Measurements from ENCODE around the gene ABTB2. TPM values are rescaled to one million over a fixed set of nuclear protein-coding genes. Genes with fewer than 3 reads are reported as not detected.

The ABTB2 gene
- total RNA-seq, 2 donors from 2014 or later: 5.8 to 11.1 TPM

DNA sequence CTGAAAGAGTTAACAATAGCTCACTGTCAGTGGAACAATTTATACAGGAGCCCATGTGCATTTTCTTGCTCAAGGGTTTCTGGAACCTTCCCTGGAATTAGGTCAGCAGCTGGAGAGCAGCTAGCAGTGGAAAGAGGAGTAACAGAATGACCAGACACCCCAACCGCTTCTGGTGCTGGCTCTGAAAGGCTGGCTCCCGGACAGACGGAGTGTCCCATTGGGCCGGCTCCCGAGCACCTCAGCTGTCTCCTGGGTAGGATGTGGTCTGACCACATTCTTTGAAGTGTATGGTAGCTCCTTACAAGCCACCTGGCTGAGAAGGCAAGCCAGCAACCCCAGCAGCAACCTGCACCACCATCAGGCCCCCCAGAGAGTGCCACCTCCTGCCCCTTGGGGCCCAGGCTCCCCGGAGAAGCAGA lies 44.7 kb downstream of the ABTB2 start:
- intact Hi-C loops (cut with DNase I): no loop called here
- Histone ChIP-seq H3K4me1 (no peaks in the 10 kb centered on the region), H3K4me3 (no peak overlapping the region), H3K9ac (ENCODE audit: low read depth in 2 of 2, low read length in 2 of 2) (no peak overlapping the region), H3K9me3 (no peaks in the 10 kb centered on the region), H3K27me3 (no peaks in the 10 kb centered on the region), H3K27ac (no peak overlapping the region), H3K36me3 (no peaks in the 10 kb centered on the region)
- TF ChIP-seq, protein P1, sequence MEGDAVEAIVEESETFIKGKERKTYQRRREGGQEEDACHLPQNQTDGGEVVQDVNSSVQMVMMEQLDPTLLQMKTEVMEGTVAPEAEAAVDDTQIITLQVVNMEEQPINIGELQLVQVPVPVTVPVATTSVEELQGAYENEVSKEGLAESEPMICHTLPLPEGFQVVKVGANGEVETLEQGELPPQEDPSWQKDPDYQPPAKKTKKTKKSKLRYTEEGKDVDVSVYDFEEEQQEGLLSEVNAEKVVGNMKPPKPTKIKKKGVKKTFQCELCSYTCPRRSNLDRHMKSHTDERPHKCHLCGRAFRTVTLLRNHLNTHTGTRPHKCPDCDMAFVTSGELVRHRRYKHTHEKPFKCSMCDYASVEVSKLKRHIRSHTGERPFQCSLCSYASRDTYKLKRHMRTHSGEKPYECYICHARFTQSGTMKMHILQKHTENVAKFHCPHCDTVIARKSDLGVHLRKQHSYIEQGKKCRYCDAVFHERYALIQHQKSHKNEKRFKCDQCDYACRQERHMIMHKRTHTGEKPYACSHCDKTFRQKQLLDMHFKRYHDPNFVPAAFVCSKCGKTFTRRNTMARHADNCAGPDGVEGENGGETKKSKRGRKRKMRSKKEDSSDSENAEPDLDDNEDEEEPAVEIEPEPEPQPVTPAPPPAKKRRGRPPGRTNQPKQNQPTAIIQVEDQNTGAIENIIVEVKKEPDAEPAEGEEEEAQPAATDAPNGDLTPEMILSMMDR (IDR thresholded peaks at IDR 0.05): no peak
- no peak for DNase-seq

DNA sequence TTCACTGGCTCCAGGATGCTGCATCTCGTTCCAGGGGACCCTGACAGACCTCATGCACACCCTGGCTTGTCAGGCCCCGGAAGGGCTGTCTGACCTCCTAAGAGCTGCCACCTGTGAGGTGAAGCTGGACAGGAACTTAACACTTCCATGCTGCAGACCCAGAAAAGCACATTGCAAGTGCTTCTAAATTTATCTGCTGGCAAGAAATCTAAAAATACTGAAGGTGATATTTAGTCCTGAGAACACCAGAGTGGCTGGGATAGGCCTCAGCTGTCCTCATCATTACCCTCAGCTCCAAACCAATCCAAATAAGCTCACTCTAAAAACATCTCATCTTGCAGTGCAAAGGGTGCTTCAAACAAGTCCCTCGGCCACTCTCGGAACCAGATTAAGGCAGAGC lies 46.7 kb downstream of the ABTB2 start:
- Histone ChIP-seq H3K4me3 (no peak overlapping the region), H3K4me1 (no peaks in the 10 kb centered on the region), H3K9me3 (no peaks in the 10 kb centered on the region), H3K9ac (ENCODE audit: low read depth in 2 of 2, low read length in 2 of 2) (no peak overlapping the region), H3K36me3 (no peaks in the 10 kb centered on the region), H3K27ac (no peak overlapping the region), H3K27me3 (no peaks in the 10 kb centered on the region)
- TF ChIP-seq, protein P1 (IDR thresholded peaks at IDR 0.05): no peak
- intact Hi-C loops (cut with DNase I): no loop called here
- no peak for DNase-seq

DNA sequence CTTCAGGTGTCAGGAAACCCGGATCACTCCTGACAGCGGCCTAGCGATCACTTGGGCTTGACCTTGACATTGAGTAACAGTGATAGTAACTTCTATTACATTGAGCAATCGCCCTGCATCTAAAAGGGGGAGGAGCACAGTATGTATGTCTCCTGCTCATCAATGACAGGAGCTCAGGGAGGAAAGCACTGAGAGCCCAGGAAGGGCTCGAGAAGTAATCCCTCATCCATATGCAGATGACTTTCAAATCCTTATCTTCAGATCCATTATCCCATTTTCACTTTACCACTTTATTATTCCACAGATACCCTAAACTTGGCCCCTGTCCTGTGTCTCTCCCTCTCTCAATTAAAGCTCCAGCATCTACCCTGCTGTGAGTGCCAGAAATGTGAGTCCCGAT lies 47.8 kb downstream of the ABTB2 start:
- Histone ChIP-seq H3K9ac (ENCODE audit: low read depth in 2 of 2, low read length in 2 of 2) (no peak overlapping the region), H3K27ac (no peak overlapping the region), H3K27me3 (no peaks in the 10 kb centered on the region), H3K36me3 (no peaks in the 10 kb centered on the region), H3K4me1 (no peaks in the 10 kb centered on the region), H3K9me3 (no peaks in the 10 kb centered on the region), H3K4me3 (no peak overlapping the region)
- intact Hi-C loops (cut with DNase I): no loop called here
- TF ChIP-seq, protein P1 (IDR thresholded peaks at IDR 0.05): no peak
- DNase-seq: no peak

DNA sequence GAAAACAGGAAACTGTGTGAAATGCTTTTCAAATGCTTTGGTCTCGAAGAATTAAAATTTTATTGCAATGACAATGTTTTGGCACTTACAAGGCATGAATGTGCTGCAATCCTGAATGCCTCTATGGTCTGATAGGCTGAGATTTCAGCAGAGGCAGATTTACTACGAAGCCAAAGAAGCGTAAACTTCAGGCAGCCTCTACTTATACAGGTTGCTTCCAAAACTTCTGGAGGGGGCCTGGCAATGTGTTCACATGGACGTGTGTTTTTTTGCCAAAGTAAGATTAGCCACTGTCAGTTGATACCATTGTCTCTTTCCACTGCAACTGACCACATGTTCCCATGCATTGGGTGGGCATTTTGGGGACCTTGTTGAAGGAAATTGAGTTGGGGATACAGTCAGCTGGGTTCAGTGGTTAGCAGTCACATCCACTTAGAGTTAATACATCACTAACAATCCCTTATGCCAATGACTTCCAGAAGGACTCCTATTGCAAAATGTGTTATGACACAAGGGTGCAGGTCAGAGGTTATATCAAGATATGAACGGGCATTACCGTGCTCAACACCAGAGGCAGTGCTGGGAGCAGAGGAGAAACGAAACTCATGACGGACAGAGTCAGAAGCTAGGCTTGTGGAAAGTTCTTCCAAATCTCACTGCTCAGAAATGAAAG lies 48.8 kb downstream of the ABTB2 start:
- Histone ChIP-seq H3K27ac (no peak overlapping the region), H3K9ac (ENCODE audit: low read depth in 2 of 2, low read length in 2 of 2) (no peak overlapping the region), H3K27me3 (no peaks in the 10 kb centered on the region), H3K36me3 (no peaks in the 10 kb centered on the region), H3K9me3 (no peaks in the 10 kb centered on the region), H3K4me1 (no peaks in the 10 kb centered on the region), H3K4me3 (no peak overlapping the region)
- TF ChIP-seq, protein P1 (IDR thresholded peaks at IDR 0.05): no peak
- DNase-seq: no peak
- intact Hi-C loops (cut with DNase I): no loop called here

DNA sequence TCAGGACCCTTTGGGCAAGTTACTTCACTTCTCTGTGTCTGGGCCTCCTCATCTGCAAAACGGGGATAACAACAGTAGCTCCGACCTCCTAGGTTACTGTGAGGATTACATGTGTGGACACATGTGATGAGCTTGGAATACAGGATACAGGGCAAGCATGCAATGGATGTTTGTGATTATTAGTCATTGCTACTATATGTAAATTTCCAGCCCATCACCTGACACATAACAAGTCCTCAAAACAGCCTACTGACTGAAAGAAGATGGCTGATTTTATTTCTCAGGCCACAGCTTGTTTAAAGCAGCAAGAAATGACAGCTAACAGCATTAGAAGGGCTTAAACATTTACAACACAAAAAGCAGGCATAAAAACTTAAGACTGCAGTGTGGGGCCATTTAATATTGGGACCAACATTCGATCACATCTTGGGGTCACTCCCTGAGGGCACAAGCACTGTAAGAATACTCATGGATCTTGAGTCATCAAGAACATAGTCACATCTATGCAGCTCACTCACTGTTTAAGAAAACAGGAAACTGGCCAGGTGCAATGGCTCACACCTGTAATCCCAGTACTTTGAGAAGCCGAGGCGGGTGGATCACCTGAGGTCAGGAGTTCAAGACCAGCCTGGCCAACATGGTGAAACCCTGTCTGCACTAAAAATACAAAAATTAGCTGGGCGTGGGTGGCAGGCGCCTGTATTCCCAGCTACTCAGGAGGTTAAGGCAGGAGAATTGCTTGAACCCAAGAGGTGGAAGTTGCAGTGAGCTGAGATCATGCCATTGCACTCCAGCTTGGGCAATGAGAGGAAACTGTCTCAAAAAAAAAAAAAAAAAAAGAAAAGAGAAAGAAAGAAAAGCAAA lies 49.5 kb downstream of the ABTB2 start:
- Histone ChIP-seq H3K9ac (ENCODE audit: low read depth in 2 of 2, low read length in 2 of 2) (no peak overlapping the region), H3K27ac (no peak overlapping the region), H3K36me3 (no peaks in the 10 kb centered on the region), H3K9me3 (no peaks in the 10 kb centered on the region), H3K4me3 (no peak overlapping the region), H3K27me3 (no peaks in the 10 kb centered on the region), H3K4me1 (no peaks in the 10 kb centered on the region)
- no peak for DNase-seq
- TF ChIP-seq, protein P1 (IDR thresholded peaks at IDR 0.05): no peak
- intact Hi-C loops (cut with DNase I): no loop called here
